Keratinocyte (primary cell): ENCODE measurements around the gene HNF1B. TPM values are rescaled to one million over a fixed set of nuclear protein-coding genes. Genes with fewer than 3 reads are reported as not detected.

ENCODE experiments used
- DNase-seq: peaks from one replicate; pipeline ENCODE4 v3.0.0-alpha.2; 2011; ENCODE audit warnings: low read depth, missing footprints, low spot score
- FAIRE-seq: peaks from 2 replicates; lab custom pipeline; 2011; peaks lifted over from hg19 to GRCh38; lab: Jason Lieb, UNC
- H2AFZ ChIP-seq: 2 replicates; pipeline ENCODE4 v1.6.0; 2012; ENCODE audit warnings: low read length, control low read depth, inconsistent platforms; ENCODE audit not compliant: control insufficient read depth
- H3K27ac ChIP-seq: 2 replicates; pipeline ENCODE4 v1.5.1; 2011; ENCODE audit warnings: low read length; ENCODE audit not compliant: control insufficient read depth, insufficient read depth
- H3K27me3 ChIP-seq: 3 replicates; pipeline ENCODE4 v1.6.0; 2011; ENCODE audit warnings: low read length; ENCODE audit not compliant: control insufficient read depth, insufficient read depth; ENCODE audit errors: extremely low read depth
- H3K36me3 ChIP-seq, 2 experiments: 2 replicates in 1 of 2; 3 replicates in 1 of 2; pipeline ENCODE4 v1.5.1; 2011; ENCODE audit warnings: low read length in 2 of 2, mild to moderate bottlenecking in 1 of 2; ENCODE audit not compliant: control insufficient read depth in 2 of 2, insufficient read depth in 2 of 2; ENCODE audit errors: extremely low read depth in 1 of 2
- H3K4me1 ChIP-seq: 3 replicates; pipeline ENCODE4 v1.5.1; 2011; ENCODE audit warnings: low read length; ENCODE audit not compliant: control insufficient read depth, insufficient read depth; ENCODE audit errors: extremely low read depth
- H3K4me2 ChIP-seq: 3 replicates; pipeline ENCODE4 v1.6.0; 2011; ENCODE audit warnings: low read depth, low read length; ENCODE audit not compliant: control insufficient read depth, insufficient read depth; ENCODE audit errors: extremely low read depth
- H3K4me3 ChIP-seq, 3 experiments: fragments of 200-600 bp in 1 of 3; sonication (generic) in 1 of 3; 2 replicates in 2 of 3; 3 replicates in 1 of 3; pipeline ENCODE4 v1.5.1; 2011 to 2016; ENCODE audit warnings: low read length in 3 of 3, mild to moderate bottlenecking in 3 of 3, control low read depth in 2 of 3, inconsistent platforms in 1 of 3, low read depth in 1 of 3, mixed read lengths in 1 of 3, mixed run types in 1 of 3, moderate library complexity in 1 of 3; ENCODE audit not compliant: control insufficient read depth in 2 of 3, insufficient read depth in 2 of 3; ENCODE audit errors: extremely low read depth in 1 of 3
- H3K79me2 ChIP-seq: 2 replicates; pipeline ENCODE4 v1.6.0; 2012; ENCODE audit warnings: low read length; ENCODE audit not compliant: control insufficient read depth, insufficient read depth
- H3K9ac ChIP-seq: 3 replicates; pipeline ENCODE4 v1.6.0; 2011; ENCODE audit warnings: low read length; ENCODE audit not compliant: control insufficient read depth, insufficient read depth; ENCODE audit errors: extremely low read depth
- H3K9me1 ChIP-seq: 3 replicates; pipeline ENCODE4 v1.6.0; 2011; ENCODE audit warnings: low read length; ENCODE audit not compliant: control insufficient read depth, insufficient read depth; ENCODE audit errors: extremely low read depth
- H3K9me3 ChIP-seq: 2 replicates; pipeline ENCODE4 v1.5.1; 2012; ENCODE audit warnings: low read depth, low read length; ENCODE audit not compliant: control insufficient read depth
- H4K20me1 ChIP-seq: 3 replicates; pipeline ENCODE4 v1.6.0; 2011; ENCODE audit warnings: low read length; ENCODE audit not compliant: control insufficient read depth, insufficient read depth; ENCODE audit errors: extremely low read depth
- EZH2 ChIP-seq: IDR thresholded peaks from one replicate; pipeline ENCODE4 v1.6.1; 2012; ENCODE audit warnings: inconsistent platforms, mild to moderate bottlenecking, low read length, moderate library complexity
- dilution Hi-C: fragments of 300-500 bp; cut with MboI; formaldehyde crosslinking; loops from one replicate; pipeline ENCODE4 v1.7.0; 2020; ENCODE audit warnings: low sequenced_read_pairs; ENCODE audit not compliant: extremely low pct_ligation_motif_present
- polyA plus RNA-seq, 5 experiments: library from polyadenylated mRNA; depleted of rRNA in 3 of 5; stranded (reverse) in 3 of 5; stranded (forward) in 1 of 5; unstranded in 1 of 5; fragments of >200 nt; gene quantifications; 1 replicate in 1 of 5; 2 replicates in 3 of 5; 3 replicates in 1 of 5; pipeline versions ENCODE4 v1.2.1 to v1.2.3, GENCODE V29; 2011 to 2012; ENCODE audit warnings: missing spikeins in 2 of 5, low read depth in 1 of 5, low replicate concordance in 1 of 5
- TF ChIP-seq, protein P1 (sequence below), 3 experiments: IDR thresholded peaks in 1 of 3; conservative IDR thresholded peaks in 1 of 3; optimal IDR thresholded peaks in 1 of 3; 2 replicates in 2 of 3; 3 replicates in 1 of 3; pipeline versions ENCODE3 to v1.5.1; 2011; ENCODE audit warnings: low read length in 3 of 3, mild to moderate bottlenecking in 3 of 3, moderate library complexity in 2 of 3, control low read depth in 1 of 3, inconsistent platforms in 1 of 3; ENCODE audit not compliant: insufficient read depth in 2 of 3; ENCODE audit errors: extremely low read depth in 1 of 3

Gene HNF1B
- polyA plus RNA-seq, 1 donor (not counting 4 experiments of a cell fraction or from before 2014, with no cell fraction given): not detected

DNA sequence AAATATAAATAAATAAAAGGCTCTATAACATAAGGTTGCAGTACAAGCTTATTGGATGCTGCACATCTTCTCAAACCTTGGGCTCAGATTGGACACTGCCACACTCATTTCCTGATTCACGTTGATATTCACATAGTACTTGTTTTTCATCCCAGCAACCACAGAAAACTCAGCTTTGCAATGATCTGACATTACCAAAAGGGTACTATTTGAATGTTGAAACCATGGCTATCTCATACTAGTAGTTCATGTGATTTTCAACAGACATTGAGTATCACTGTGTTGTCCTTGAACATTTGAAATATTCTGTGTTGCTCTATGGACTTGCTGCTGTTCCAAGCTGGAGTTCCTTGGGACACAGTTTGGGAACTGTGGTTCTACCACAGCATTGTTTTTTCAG lies 87.7 kb downstream of the HNF1B start:
- Histone ChIP-seq H3K36me3 (no peaks in the 10 kb centered on the region), H3K4me1 (no peaks in the 10 kb centered on the region), H3K9me3 (no peaks in the 10 kb centered on the region), H4K20me1 (no peaks in the 10 kb centered on the region), H3K9ac (no peak overlapping the region), H3K27ac (no peak overlapping the region), H3K79me2 (no peaks in the 10 kb centered on the region), H2AFZ (no peak overlapping the region), H3K4me3 (no peak overlapping the region), H3K4me2 (no peak overlapping the region), H3K27me3 (no peaks in the 10 kb centered on the region), H3K9me1 (no peaks in the 10 kb centered on the region)
- dilution Hi-C loops: no loop called here
- DNase-seq (no peak), FAIRE-seq (no peak)
- no peak for TF ChIP-seq EZH2
- TF ChIP-seq, protein P1, sequence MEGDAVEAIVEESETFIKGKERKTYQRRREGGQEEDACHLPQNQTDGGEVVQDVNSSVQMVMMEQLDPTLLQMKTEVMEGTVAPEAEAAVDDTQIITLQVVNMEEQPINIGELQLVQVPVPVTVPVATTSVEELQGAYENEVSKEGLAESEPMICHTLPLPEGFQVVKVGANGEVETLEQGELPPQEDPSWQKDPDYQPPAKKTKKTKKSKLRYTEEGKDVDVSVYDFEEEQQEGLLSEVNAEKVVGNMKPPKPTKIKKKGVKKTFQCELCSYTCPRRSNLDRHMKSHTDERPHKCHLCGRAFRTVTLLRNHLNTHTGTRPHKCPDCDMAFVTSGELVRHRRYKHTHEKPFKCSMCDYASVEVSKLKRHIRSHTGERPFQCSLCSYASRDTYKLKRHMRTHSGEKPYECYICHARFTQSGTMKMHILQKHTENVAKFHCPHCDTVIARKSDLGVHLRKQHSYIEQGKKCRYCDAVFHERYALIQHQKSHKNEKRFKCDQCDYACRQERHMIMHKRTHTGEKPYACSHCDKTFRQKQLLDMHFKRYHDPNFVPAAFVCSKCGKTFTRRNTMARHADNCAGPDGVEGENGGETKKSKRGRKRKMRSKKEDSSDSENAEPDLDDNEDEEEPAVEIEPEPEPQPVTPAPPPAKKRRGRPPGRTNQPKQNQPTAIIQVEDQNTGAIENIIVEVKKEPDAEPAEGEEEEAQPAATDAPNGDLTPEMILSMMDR (optimal IDR thresholded peaks at IDR 0.05 in 1 of 3, IDR thresholded peaks at IDR 0.05 in 1 of 3, conservative IDR thresholded peaks at IDR 0.05 in 1 of 3; ENCODE audit: extremely low read depth in 1 of 3, insufficient read depth in 2 of 3, low read length in 3 of 3): no peak

DNA sequence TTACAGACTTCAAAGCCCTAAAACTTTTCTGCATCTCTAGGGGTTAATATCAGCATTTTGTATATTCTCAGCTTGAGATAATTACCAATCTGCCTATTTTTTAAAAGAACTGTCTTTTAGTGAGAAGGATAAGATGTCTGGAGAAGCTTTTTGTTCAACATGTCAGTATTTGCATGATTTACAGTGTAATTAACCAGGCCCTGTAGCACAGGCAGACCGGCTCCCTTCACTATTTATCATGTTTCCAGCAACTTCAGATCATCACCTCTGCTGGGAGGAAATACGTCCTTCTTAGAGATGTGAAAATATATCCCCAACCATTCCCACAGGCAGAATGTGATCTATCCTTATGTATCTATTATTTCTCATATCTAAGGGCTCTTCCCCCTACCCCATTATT lies 93.0 kb downstream of the HNF1B start:
- Histone ChIP-seq H3K4me2 (no peak overlapping the region), H3K36me3 (no peaks in the 10 kb centered on the region), H3K9me3 (no peaks in the 10 kb centered on the region), H3K9me1 (no peaks in the 10 kb centered on the region), H3K27me3 (no peaks in the 10 kb centered on the region), H4K20me1 (no peaks in the 10 kb centered on the region), H3K27ac (no peak overlapping the region), H3K4me3 (no peak overlapping the region), H3K9ac (no peak overlapping the region), H3K79me2 (no peaks in the 10 kb centered on the region), H3K4me1 (peaks cover 11% of the 10 kb centered on the region), H2AFZ (no peak overlapping the region)
- dilution Hi-C loops: no loop called here
- no peak for DNase-seq
- TF ChIP-seq EZH2: no peak
- TF ChIP-seq, protein P1 (optimal IDR thresholded peaks at IDR 0.05 in 1 of 3, IDR thresholded peaks at IDR 0.05 in 1 of 3, conservative IDR thresholded peaks at IDR 0.05 in 1 of 3; ENCODE audit: extremely low read depth in 1 of 3, insufficient read depth in 2 of 3, low read length in 3 of 3): no peak
- no peak for FAIRE-seq
